Prostate gland (tissue), 2 donors: Measurements from ENCODE around the gene RYR3. TPM values are rescaled to one million over a fixed set of nuclear protein-coding genes. Genes with fewer than 3 reads are reported as not detected.

Source experiments
- DNase-seq: peaks from one replicate; pipeline ENCODE4 v3.0.0-alpha.2; 2019; ENCODE audit warnings: low spot score
- H3K27ac ChIP-seq, 2 donors: fragments of 200-600 bp; sonication (generic); 2 replicates each; pipeline ENCODE4 v1.5.1; 2017 to 2019
- H3K27me3 ChIP-seq: fragments of 200-600 bp; sonication (generic); replicated peaks from 2 replicates; pipeline ENCODE4 v1.5.1; 2019; ENCODE audit not compliant: insufficient read depth
- H3K36me3 ChIP-seq, 2 donors: fragments of 200-600 bp; sonication (generic); 1 replicate in 1 of 2; 2 replicates in 1 of 2; pipeline versions ENCODE4 v1.5.1 to v1.8.1; 2017 to 2019
- H3K4me1 ChIP-seq: fragments of 200-600 bp; sonication (generic); replicated peaks from 2 replicates; pipeline ENCODE4 v1.5.1; 2019
- H3K4me3 ChIP-seq, 2 donors: fragments of 200-600 bp; sonication (generic); 2 replicates each; pipeline ENCODE4 v1.5.1; 2017 to 2019
- H3K9me3 ChIP-seq: fragments of 200-600 bp; sonication (generic); 2 replicates; pipeline ENCODE4 v1.5.1; 2017
- POLR2A ChIP-seq: fragments of 450-650 bp; IDR thresholded peaks from one replicate; pipeline ENCODE4 v1.6.1; 2016; ENCODE audit warnings: antibody characterized with exemption, mild to moderate bottlenecking
- POLR2AphosphoS5 ChIP-seq: sonication (generic); formaldehyde crosslinking; IDR thresholded peaks from one replicate; pipeline ENCODE4 v1.6.1; 2017; ENCODE audit warnings: antibody characterized with exemption
- WGBS: methylation state at CpG from one replicate; pipeline ENCODE4 v1.1.5; 2018; 5-methylcytosine and 5-hydroxymethylcytosine counted together
- intact Hi-C: fragments of 100-400 bp; cut with DNase I; formaldehyde crosslinking; loops from one replicate; pipeline ENCODE4 v1.14.2; 2022
- total RNA-seq, 2 donors: library from RNA; depleted of rRNA; stranded (reverse); fragments of >200 nt; gene quantifications; one replicate each; pipeline ENCODE4 v1.1.0, GENCODE V29; 2016
- TF ChIP-seq, protein P1 (sequence below), 4 experiments: fragments of 200-600 bp in 2 of 4; fragments of 450-650 bp in 2 of 4; sonication (generic) in 2 of 4; IDR thresholded peaks; 1 replicate in 3 of 4; 2 replicates in 1 of 4; pipeline ENCODE4 v1.5.1; 2016 to 2019; ENCODE audit warnings: antibody characterized with exemption in 4 of 4, mild to moderate bottlenecking in 2 of 4, moderate library complexity in 2 of 4

Gene RYR3
- total RNA-seq, 2 donors from 2014 or later = 0.41 to 2.3 TPM

DNA sequence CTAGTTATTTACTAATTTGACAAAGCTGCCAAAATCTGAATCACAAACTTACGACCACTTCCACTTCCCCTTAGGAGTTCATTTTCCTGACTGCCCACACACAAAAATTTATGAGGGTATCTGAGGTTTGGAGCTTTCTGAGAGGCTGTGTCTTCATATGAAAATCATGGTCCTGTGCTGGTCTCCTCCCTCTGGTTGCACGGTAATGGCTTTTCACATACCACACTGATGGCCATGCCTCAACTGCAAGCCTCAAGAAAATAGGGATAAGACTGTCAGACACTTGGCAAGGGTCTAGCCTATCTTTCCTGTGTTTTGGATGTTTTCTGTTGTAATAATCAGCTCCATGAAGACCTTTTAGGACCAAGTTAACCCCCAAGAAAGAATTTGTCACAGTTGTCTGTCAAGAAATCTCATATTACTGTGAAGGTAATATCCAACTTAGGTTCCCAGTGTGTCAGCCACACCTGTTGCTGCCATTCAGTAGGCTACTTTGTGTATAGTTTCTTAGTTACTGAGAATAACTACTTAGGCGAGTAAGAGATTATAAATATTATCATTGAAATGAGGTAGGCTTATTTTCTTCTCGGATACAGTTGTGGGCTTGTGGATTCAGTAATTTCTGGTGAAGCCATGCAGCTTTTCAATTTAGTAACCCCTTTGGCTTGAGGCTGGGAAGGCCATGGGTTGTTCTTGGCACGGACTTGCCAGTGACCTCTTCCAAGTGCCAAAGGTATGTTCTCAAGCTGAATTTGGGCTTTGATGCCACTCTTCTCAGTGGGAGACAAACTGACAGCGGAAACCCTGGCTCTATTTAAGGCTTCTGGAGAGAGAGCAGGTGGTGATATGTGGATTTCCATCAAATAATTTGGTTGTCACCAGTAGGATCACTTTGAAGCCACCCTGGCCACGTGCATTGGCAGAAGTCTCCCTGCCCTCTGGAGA, 101.1 kb downstream of the RYR3 start:
- H3K4me3 ChIP-seq = no peak overlapping the region
- H3K27ac ChIP-seq = no peak overlapping the region
- no peaks in the 10 kb centered on the region for H3K36me3 ChIP-seq
- 83% methylated on average over 7 of the region's 7 CpGs for WGBS
- H3K9me3 ChIP-seq = no peaks in the 10 kb centered on the region
- no peaks in the 10 kb centered on the region for H3K4me1 ChIP-seq
- no peaks in the 10 kb centered on the region for H3K27me3 ChIP-seq
- intact Hi-C loops = no loop called here
- TF ChIP-seq, protein P1, sequence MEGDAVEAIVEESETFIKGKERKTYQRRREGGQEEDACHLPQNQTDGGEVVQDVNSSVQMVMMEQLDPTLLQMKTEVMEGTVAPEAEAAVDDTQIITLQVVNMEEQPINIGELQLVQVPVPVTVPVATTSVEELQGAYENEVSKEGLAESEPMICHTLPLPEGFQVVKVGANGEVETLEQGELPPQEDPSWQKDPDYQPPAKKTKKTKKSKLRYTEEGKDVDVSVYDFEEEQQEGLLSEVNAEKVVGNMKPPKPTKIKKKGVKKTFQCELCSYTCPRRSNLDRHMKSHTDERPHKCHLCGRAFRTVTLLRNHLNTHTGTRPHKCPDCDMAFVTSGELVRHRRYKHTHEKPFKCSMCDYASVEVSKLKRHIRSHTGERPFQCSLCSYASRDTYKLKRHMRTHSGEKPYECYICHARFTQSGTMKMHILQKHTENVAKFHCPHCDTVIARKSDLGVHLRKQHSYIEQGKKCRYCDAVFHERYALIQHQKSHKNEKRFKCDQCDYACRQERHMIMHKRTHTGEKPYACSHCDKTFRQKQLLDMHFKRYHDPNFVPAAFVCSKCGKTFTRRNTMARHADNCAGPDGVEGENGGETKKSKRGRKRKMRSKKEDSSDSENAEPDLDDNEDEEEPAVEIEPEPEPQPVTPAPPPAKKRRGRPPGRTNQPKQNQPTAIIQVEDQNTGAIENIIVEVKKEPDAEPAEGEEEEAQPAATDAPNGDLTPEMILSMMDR (IDR thresholded peaks at IDR 0.05) = no peak
- TF ChIP-seq POLR2AphosphoS5 = no peak
- TF ChIP-seq POLR2A = no peak
- no peak for DNase-seq

DNA sequence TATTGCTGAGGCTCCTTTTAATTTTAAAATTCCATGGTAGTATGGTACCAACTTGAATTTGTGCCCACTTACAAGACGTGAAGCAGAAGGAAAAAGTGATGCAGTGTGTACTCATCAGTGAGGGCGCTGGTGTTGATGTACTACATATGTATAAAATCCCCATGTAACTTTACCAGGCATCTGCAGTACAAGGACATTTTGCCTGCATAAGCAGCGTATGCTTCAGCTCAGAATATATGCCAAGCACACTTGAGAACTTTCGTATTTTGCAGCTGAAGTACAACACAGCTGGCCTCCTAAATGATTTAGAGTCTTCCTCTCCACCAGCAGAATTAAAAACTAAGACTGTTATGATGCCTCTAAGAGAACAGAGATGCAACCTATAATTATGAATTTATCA, 108.9 kb downstream of the RYR3 start:
- TF ChIP-seq, protein P1 (IDR thresholded peaks at IDR 0.05) = no peak
- TF ChIP-seq POLR2AphosphoS5 (no peak), POLR2A (no peak)
- DNase-seq = no peak
- 64% methylated on average over 4 of the region's 4 CpGs for WGBS
- H3K36me3 ChIP-seq = no peaks in the 10 kb centered on the region
- H3K4me3 ChIP-seq = no peak overlapping the region
- no peaks in the 10 kb centered on the region for H3K9me3 ChIP-seq
- H3K27ac ChIP-seq = no peak overlapping the region
- H3K4me1 ChIP-seq = no peaks in the 10 kb centered on the region
- intact Hi-C loops = no loop called here
- no peaks in the 10 kb centered on the region for H3K27me3 ChIP-seq

DNA sequence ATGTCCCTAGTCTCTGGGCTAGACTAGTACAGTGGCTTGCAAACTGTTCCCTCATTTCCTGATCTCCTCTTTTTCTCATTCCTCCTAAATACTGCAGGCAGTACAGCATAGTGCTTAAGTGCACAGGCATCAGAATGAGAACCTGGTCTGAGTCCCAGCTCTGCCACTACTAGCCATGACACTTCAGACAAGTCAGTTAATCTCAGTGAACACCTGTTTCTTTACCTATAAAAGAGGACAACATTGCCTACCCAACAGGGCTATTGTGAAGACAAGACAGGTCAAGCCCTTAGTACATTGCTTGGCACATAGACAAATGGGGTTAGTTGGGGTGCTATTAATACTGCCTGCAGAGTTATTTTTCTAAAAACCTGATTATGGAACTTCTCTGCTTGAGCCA, 113.3 kb downstream of the RYR3 start:
- no peaks in the 10 kb centered on the region for H3K36me3 ChIP-seq
- H3K4me3 ChIP-seq = no peak overlapping the region
- H3K4me1 ChIP-seq = no peaks in the 10 kb centered on the region
- intact Hi-C loops = no loop called here
- no peak for TF ChIP-seq POLR2A
- TF ChIP-seq POLR2AphosphoS5 = no peak
- TF ChIP-seq, protein P1 (IDR thresholded peaks at IDR 0.05) = no peak
- no peak for DNase-seq
- H3K27ac ChIP-seq = no peak overlapping the region
- H3K27me3 ChIP-seq = no peaks in the 10 kb centered on the region
- no peaks in the 10 kb centered on the region for H3K9me3 ChIP-seq

DNA sequence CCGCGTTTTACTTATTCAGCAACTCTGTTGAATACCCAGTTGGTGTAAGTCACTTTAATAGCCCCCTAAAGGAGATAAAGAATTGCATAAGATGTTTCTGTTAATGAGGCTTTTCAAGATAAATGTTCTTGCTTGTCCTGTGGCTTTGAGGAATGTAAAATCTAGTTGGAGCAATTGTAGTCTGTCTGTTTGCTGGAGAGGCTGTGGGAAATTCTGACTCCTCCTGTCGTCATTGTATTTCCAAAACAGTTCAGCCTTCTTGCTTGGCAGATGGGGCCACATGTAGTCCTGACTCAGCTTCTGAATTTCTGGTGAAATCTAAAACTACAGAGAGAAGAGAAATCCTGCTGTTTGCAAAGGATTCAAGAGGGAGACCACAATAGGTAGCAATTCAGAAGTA, 114.4 kb downstream of the RYR3 start:
- H3K9me3 ChIP-seq = no peaks in the 10 kb centered on the region
- no peaks in the 10 kb centered on the region for H3K27me3 ChIP-seq
- no peak overlapping the region for H3K27ac ChIP-seq
- intact Hi-C loops = no loop called here
- TF ChIP-seq POLR2A (no peak), POLR2AphosphoS5 (no peak)
- TF ChIP-seq, protein P1 (IDR thresholded peaks at IDR 0.05) = no peak
- DNase-seq = no peak
- 36% methylated on average over 3 of the region's 3 CpGs for WGBS
- no peaks in the 10 kb centered on the region for H3K4me1 ChIP-seq
- H3K36me3 ChIP-seq = no peaks in the 10 kb centered on the region
- no peak overlapping the region for H3K4me3 ChIP-seq

DNA sequence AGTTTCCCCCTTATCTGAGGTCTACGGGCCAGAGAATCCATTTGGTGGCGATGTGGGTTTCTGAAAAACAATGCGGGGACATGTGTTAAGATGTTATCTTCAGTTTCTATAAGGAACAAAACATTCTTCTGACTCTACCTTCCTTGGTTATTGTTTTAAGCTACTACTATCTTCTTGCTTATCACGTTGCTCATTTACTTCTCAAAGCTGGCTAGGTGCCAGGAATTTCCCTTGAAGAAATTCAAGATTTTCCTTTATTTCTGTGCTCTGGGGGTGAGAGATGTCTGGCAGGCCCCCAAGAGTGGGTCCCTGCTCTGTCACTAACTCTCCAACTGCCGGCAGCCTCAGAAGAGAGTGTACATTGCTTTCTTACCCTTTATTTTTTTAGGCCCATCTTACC, 119.8 kb downstream of the RYR3 start:
- no peaks in the 10 kb centered on the region for H3K4me1 ChIP-seq
- 31% methylated on average over 5 of the region's 5 CpGs for WGBS

More for the DNA sequence above, 119.8 kb downstream of the RYR3 start:
- Histone ChIP-seq H3K4me3 (no peak overlapping the region), H3K27me3 (no peaks in the 10 kb centered on the region), H3K27ac (no peak overlapping the region), H3K9me3 (no peaks in the 10 kb centered on the region), H3K36me3 (no peaks in the 10 kb centered on the region)
- TF ChIP-seq POLR2A = no peak
- TF ChIP-seq POLR2AphosphoS5 = no peak
- TF ChIP-seq, protein P1 (IDR thresholded peaks at IDR 0.05) = no peak
- intact Hi-C loops = no loop called here
- no peak for DNase-seq
